A549 (cell line): ENCODE data around the gene SLC6A7. TPM values are rescaled to one million over a fixed set of nuclear protein-coding genes. Genes with fewer than 3 reads are reported as not detected.

Experiments used
- ATAC-seq, 2 experiments: fragments of 200-7000 bp in 1 of 2; fragments of >200 bp in 1 of 2; cut with Nextera tagmentation in 1 of 2; cut with Tn5 transposase in 1 of 2; 3 replicates each; pipeline versions ENCODE4 v1.8.0 to v1.9.1; 2018 to 2020; ENCODE audit warnings: mild to moderate bottlenecking in 1 of 2, moderate library complexity in 1 of 2
- CTCF ChIA-PET: fragments of 300-600 bp; sonication (Branson Sonifier 250); formaldehyde crosslinking; extraction: SDS; loops from one replicate; lab custom pipeline; 2021; ENCODE audit warnings: antibody characterized with exemption, inconsistent platforms; lab: Yijun Ruan, JAX
- POLR2A ChIA-PET: fragments of 350-600 bp; formaldehyde crosslinking; extraction: SDS; loops from one replicate; lab custom pipeline; 2021; ENCODE audit warnings: antibody characterized with exemption, inconsistent platforms; lab: Yijun Ruan, JAX
- DNase-seq, 2 experiments: peaks; one replicate each; pipeline versions ENCODE4 v3.0.0 to v3.0.0-alpha.2; 2011 to 2016; ENCODE audit warnings: low read depth in 1 of 2, low spot score in 1 of 2
- FAIRE-seq: peaks from 2 replicates; lab custom pipeline; 2011; peaks lifted over from hg19 to GRCh38; lab: Jason Lieb, UNC
- H3K27ac ChIP-seq, 2 experiments: fragments of >200 bp; sonication (Bioruptor Twin); formaldehyde crosslinking; 3 replicates each; pipeline ENCODE4 v1.5.1; 2016 to 2017
- H3K4me1 ChIP-seq: fragments of >200 bp; sonication (Bioruptor Twin); formaldehyde crosslinking; 3 replicates; pipeline ENCODE4 v1.6.1; 2016
- H3K4me2 ChIP-seq: fragments of >200 bp; sonication (Bioruptor Twin); formaldehyde crosslinking; 3 replicates; pipeline ENCODE4 v1.6.1; 2016
- H3K4me3 ChIP-seq: fragments of >200 bp; sonication (Bioruptor Twin); formaldehyde crosslinking; 3 replicates; pipeline ENCODE4 v1.5.1; 2016
- H3K9me3 ChIP-seq: fragments of >200 bp; sonication (Bioruptor Twin); formaldehyde crosslinking; 3 replicates; pipeline ENCODE4 v1.6.1; 2016
- CEBPB ChIP-seq, 2 experiments: fragments of >200 bp in 1 of 2; sonication (Bioruptor Twin) in 1 of 2; formaldehyde crosslinking in 1 of 2; IDR thresholded peaks; 2 replicates each; pipeline ENCODE4 v1.6.1; 2012 to 2016
- EP300 ChIP-seq, 2 experiments: fragments of >200 bp; sonication (Bioruptor Twin); formaldehyde crosslinking; IDR thresholded peaks; 2 replicates in 1 of 2; 3 replicates in 1 of 2; pipeline ENCODE4 v1.6.1; 2016 to 2017
- FOSB ChIP-seq: fragments of 250-450 bp; sonication (Bioruptor Pico); IDR thresholded peaks from 2 replicates; pipeline ENCODE4 v1.5.0; 2020; ENCODE audit warnings: mild to moderate bottlenecking, moderate library complexity
- FOXS1 ChIP-seq: fragments of 250-450 bp; sonication (Bioruptor Pico); IDR thresholded peaks from 2 replicates; pipeline ENCODE4 v1.5.0; 2020; ENCODE audit warnings: mild to moderate bottlenecking, moderate library complexity
- HEYL ChIP-seq: fragments of 250-450 bp; sonication (Bioruptor Pico); IDR thresholded peaks from 2 replicates; pipeline ENCODE4 v1.8.0; 2021; ENCODE audit warnings: mild to moderate bottlenecking, moderate library complexity
- HOXB5 ChIP-seq: fragments of 250-450 bp; sonication (Bioruptor Pico); IDR thresholded peaks from 2 replicates; pipeline ENCODE4 v1.5.0; 2020; ENCODE audit warnings: mild to moderate bottlenecking, moderate library complexity
- JUN ChIP-seq, 2 experiments: fragments of >200 bp; sonication (Bioruptor Twin); formaldehyde crosslinking; IDR thresholded peaks; 2 replicates in 1 of 2; 3 replicates in 1 of 2; pipeline ENCODE4 v1.6.1; 2016 to 2017
- KDM5A ChIP-seq: fragments of 200-600 bp; sonication (generic); IDR thresholded peaks from 2 replicates; pipeline ENCODE4 v1.6.1; 2016; ENCODE audit warnings: antibody characterized with exemption, mild to moderate bottlenecking
- MAFK ChIP-seq: fragments of 450-650 bp; IDR thresholded peaks from 2 replicates; pipeline ENCODE4 v1.6.1; 2014; ENCODE audit not compliant: partially characterized antibody
- POLR2A ChIP-seq: IDR thresholded peaks from 2 replicates; pipeline ENCODE4 v1.6.1; 2012; ENCODE audit warnings: mild to moderate bottlenecking, low read length
- RAD21 ChIP-seq, 2 experiments: fragments of >200 bp in 1 of 2; sonication (Bioruptor Twin) in 1 of 2; formaldehyde crosslinking in 1 of 2; IDR thresholded peaks in 1 of 2; conservative IDR thresholded peaks in 1 of 2; 2 replicates in 1 of 2; 3 replicates in 1 of 2; pipeline ENCODE4 v1.6.1; 2012 to 2018; ENCODE audit warnings: inconsistent platforms in 1 of 2
- RCOR1 ChIP-seq: fragments of 150-350 bp; IDR thresholded peaks from 2 replicates; pipeline ENCODE4 v1.6.1; 2014; ENCODE audit warnings: antibody characterized with exemption, low read length, low read depth
- RNF2 ChIP-seq: fragments of 200-600 bp; sonication (generic); IDR thresholded peaks from 2 replicates; pipeline ENCODE4 v1.6.1; 2016; ENCODE audit warnings: low read depth, mild to moderate bottlenecking, antibody characterized with exemption, moderate library complexity, borderline replicate concordance
- ZC3H11A ChIP-seq: fragments of 450-650 bp; IDR thresholded peaks from 2 replicates; pipeline ENCODE4 v1.6.1; 2014; ENCODE audit warnings: antibody characterized with exemption, mild to moderate bottlenecking
- WGBS: methylation state at CpG from one replicate; pipeline ENCODE4 v1.1.6; 2017; ENCODE audit errors: missing lambda C conversion rate; 5-methylcytosine and 5-hydroxymethylcytosine counted together
- polyA plus RNA-seq, 4 experiments: library from polyadenylated mRNA; depleted of rRNA in 3 of 4; stranded (reverse); fragments of >200 nt; fragmentation: RNase III in 1 of 4; extraction: RNeasy Plus Mini Kit Qiagen cat#74134 plus additional on column Dnase treatment in 1 of 4; gene quantifications; 2 replicates in 3 of 4; 3 replicates in 1 of 4; pipeline ENCODE4 v1.2.3, GENCODE V29; 2011 to 2017
- TF ChIP-seq, protein P1 (sequence below): IDR thresholded peaks from 2 replicates; pipeline ENCODE4 v1.6.1; 2012
- TF ChIP-seq, protein P2 (sequence below): fragments of 250-450 bp; sonication (Bioruptor Pico); IDR thresholded peaks from 2 replicates; pipeline ENCODE4 v1.5.0; 2021; ENCODE audit warnings: mild to moderate bottlenecking, moderate library complexity, borderline replicate concordance
- TF ChIP-seq, protein P3 (sequence below): fragments of 450-650 bp; IDR thresholded peaks from 2 replicates; pipeline ENCODE4 v1.6.1; 2014; ENCODE audit warnings: antibody characterized with exemption
- TF ChIP-seq, protein P4 (sequence below): fragments of >200 bp; sonication (Bioruptor Twin); formaldehyde crosslinking; IDR thresholded peaks from 2 replicates; pipeline ENCODE4 v1.6.1; 2016
- TF ChIP-seq, protein P5 (sequence below): IDR thresholded peaks from 2 replicates; pipeline ENCODE4 v1.6.1; 2012; ENCODE audit warnings: low read depth, borderline replicate concordance

Gene SLC6A7
- polyA plus RNA-seq, 2 of the 4 experiments (the other 2 are of a cell fraction), result not detected

DNA sequence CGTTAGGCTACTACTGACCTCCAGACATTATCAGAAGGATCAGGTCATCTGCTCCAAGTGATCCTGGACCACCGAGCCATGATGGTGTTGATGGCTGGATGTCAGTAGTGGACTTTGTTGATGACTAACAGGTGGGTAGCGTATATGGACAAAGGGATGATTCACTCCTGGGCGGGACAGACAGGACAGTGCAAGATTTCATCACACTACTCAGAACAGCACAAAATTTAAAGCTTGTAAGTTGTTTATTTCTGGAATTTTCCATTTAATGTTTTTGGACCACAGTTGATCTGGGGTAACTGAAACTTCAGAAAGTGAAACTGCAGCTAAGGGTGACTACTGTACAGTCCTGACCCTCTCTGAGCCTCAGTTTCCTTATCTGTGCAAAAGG, 46.9 kb upstream of the SLC6A7 start (continued):
- TF ChIP-seq CEBPB (IDR thresholded peaks at IDR 0.05), result peak; percentile 74 to 88
- no peak for TF ChIP-seq POLR2A
- TF ChIP-seq, protein P1, sequence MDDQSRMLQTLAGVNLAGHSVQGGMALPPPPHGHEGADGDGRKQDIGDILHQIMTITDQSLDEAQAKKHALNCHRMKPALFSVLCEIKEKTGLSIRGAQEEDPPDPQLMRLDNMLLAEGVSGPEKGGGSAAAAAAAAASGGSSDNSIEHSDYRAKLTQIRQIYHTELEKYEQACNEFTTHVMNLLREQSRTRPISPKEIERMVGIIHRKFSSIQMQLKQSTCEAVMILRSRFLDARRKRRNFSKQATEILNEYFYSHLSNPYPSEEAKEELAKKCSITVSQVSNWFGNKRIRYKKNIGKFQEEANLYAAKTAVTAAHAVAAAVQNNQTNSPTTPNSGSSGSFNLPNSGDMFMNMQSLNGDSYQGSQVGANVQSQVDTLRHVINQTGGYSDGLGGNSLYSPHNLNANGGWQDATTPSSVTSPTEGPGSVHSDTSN, result no peak

DNA sequence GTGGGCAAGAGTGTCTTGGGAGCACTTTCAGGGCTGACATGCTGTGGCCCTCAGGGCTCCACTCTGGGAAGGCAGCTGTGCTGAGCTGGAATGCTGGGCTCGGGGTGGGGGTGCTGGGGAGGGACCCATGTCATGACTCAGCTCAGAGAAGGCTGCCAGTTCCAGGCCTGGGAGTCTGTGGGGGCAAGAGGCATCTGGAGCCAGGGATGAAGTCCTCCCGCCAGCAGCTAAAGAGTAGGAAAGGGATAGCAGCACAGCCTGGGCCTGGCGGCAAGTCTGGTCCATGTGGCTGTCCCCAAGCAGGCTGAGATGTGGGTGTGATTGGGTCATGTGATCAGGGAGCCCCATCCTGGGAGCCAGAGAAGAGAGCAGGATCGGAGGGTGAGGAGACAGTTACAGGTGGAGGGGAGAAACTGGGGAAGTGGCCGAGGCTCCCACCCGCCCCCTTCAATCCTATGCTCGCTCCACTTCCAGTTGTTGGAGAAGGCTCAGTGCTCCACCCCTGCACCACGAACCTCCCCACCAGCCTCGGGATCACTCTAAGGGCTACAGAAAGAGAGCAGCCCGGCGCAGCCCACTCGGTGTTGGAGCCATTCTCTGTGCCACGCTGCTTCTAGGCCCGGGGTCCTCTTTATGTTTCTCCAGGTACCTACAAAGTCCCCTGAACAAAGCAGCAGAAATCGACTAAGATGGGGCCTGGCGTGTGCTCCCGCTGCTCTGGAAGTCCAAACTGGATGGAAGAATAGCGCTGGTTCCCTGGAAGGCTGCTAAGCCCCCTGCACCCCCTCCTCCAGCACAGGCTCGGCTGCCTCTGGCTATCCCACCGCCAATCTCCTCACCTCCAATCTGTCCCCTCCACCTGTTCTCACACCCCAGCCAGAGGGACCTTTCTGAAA, 46.3 kb upstream of the SLC6A7 start:
- peaks cover 57% of the 10 kb centered on the region for H3K4me1 ChIP-seq
- ATAC-seq, result peak; percentile 75
- H3K4me2 ChIP-seq, result peak overlapping the region; percentile 80
- ChIA-PET CTCF (interaction anchor here (0.7 to 4.0 kb wide), 7 partner anchors 14 to 75 kb away, joined by 3 to 22 read pairs (median 3); no protein-coding TSS in a partner anchor), POLR2A (interaction anchor here (0.6 to 1.0 kb wide), 2 partner anchors 10 to 183 kb away, joined by 3 to 4 read pairs; partner anchors contain the start of gene SLC26A2)
- WGBS, result 78% methylated on average over 20 of the region's 20 CpGs
- TF ChIP-seq KDM5A (no peak), RCOR1 (no peak), HOXB5 (no peak), JUN (IDR thresholded peaks at IDR 0.05) (peak in 1 of 2 experiments; percentile 37; a peak in 1 of 5 replicates), FOSB (CRISPR knock-in tag) (no peak), FOXS1 (CRISPR knock-in tag) (no peak), RNF2 (no peak), EP300 (IDR thresholded peaks at IDR 0.05) (peak in 1 of 2 experiments; percentile 28; a peak in 1 of 5 replicates), MAFK (no peak), ZC3H11A (no peak), RAD21 (conservative IDR thresholded peaks at IDR 0.05 in 1 of 2, IDR thresholded peaks at IDR 0.05 in 1 of 2) (no peak), HEYL (CRISPR knock-in tag) (no peak)
- TF ChIP-seq, protein P2, sequence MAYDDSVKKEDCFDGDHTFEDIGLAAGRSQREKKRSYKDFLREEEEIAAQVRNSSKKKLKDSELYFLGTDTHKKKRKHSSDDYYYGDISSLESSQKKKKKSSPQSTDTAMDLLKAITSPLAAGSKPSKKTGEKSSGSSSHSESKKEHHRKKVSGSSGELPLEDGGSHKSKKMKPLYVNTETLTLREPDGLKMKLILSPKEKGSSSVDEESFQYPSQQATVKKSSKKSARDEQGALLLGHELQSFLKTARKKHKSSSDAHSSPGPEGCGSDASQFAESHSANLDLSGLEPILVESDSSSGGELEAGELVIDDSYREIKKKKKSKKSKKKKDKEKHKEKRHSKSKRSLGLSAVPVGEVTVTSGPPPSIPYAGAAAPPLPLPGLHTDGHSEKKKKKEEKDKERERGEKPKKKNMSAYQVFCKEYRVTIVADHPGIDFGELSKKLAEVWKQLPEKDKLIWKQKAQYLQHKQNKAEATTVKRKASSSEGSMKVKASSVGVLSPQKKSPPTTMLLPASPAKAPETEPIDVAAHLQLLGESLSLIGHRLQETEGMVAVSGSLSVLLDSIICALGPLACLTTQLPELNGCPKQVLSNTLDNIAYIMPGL (CRISPR knock-in tag), result no peak
- TF ChIP-seq, protein P3, sequence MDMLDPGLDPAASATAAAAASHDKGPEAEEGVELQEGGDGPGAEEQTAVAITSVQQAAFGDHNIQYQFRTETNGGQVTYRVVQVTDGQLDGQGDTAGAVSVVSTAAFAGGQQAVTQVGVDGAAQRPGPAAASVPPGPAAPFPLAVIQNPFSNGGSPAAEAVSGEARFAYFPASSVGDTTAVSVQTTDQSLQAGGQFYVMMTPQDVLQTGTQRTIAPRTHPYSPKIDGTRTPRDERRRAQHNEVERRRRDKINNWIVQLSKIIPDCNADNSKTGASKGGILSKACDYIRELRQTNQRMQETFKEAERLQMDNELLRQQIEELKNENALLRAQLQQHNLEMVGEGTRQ, result peak; percentile 44; the same call in 1 of the 2 replicates
- TF ChIP-seq, protein P4, sequence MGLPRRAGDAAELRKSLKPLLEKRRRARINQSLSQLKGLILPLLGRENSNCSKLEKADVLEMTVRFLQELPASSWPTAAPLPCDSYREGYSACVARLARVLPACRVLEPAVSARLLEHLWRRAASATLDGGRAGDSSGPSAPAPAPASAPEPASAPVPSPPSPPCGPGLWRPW, result no peak
- TF ChIP-seq, protein P5, sequence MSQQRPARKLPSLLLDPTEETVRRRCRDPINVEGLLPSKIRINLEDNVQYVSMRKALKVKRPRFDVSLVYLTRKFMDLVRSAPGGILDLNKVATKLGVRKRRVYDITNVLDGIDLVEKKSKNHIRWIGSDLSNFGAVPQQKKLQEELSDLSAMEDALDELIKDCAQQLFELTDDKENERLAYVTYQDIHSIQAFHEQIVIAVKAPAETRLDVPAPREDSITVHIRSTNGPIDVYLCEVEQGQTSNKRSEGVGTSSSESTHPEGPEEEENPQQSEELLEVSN, result peak; percentile 48; the same call in 1 of the 2 replicates
- FAIRE-seq, result no peak
- H3K9me3 ChIP-seq, result no peaks in the 10 kb centered on the region
- peak; percentile 57 to 62 for DNase-seq
- H3K4me3 ChIP-seq, result no peak overlapping the region
- H3K27ac ChIP-seq, result peak overlapping the region; percentile 93 to 98
